ENCODE measurements around the gene ADGRG4. TPM values are rescaled to one million over a fixed set of nuclear protein-coding genes. Genes with fewer than 3 reads are reported as not detected.

Gene ADGRG4
- total and polyA plus RNA-seq, 2 of the 8 experiments (the other 6 are each of a cell fraction or from before 2014, with no cell fraction given), result not detected

DNA sequence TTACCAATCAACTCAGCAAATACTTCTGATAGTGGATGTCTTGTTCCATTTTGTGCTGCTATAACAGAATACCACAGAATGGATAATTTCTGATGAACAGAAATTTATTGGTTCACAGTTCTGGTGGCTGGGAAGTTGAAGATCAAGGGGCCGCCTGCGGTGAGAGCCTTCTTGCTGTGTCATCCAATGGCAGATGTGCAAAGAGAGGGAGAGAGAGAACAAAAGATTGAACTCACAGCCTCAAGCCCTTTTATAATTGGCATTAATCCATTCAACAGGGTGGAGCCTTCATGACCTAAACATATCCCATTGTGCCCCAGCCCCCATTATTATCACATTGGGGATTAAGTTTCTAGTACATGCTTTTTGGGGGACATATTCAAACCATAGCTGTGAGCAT lies 86.1 kb downstream of the ADGRG4 start (continued):
- TF ChIP-seq SUZ12 (IDR thresholded peaks at IDR 0.05; ENCODE audit: low read length), result no peak
